B cell (primary cell): Measurements from ENCODE around the gene FFAR2. TPM values are rescaled to one million over a fixed set of nuclear protein-coding genes. Genes with fewer than 3 reads are reported as not detected.
A peak's percentile ranks its signal among the peaks of the same experiment; 100 is the strongest.

Source experiments
- ATAC-seq: fragments of 200-7000 bp; cut with Tn5 transposase; one replicate; pipeline ENCODE4 v1.10.0; 2021; ENCODE audit warnings: low read depth, mild to moderate bottlenecking, moderate number of reproducible peaks, moderate library complexity
- CTCF ChIA-PET: fragments of 350-600 bp; sonication (Branson Sonifier 250); formaldehyde crosslinking; loops from one replicate; lab custom pipeline; 2021; ENCODE audit warnings: antibody characterized with exemption, inconsistent platforms; lab: Charles Lee
- POLR2A ChIA-PET: fragments of 350-600 bp; sonication (Branson Sonifier 250); formaldehyde crosslinking; loops from one replicate; lab custom pipeline; 2021; ENCODE audit warnings: antibody characterized with exemption; lab: Charles Lee
- DNase-seq: peaks from one replicate; pipeline ENCODE4 v3.0.0; 2013
- H2AFZ ChIP-seq: 2 replicates; pipeline ENCODE4 v1.6.1; 2012; ENCODE audit warnings: mild to moderate bottlenecking, low read depth, low read length; ENCODE audit not compliant: insufficient read depth, poor library complexity, severe bottlenecking
- H3K27ac ChIP-seq, 2 donors: 1 replicate in 1 of 2; 2 replicates in 1 of 2; pipeline ENCODE4 v1.5.1; 2012 to 2013; ENCODE audit warnings: low read length in 2 of 2, mild to moderate bottlenecking in 2 of 2, moderate library complexity in 1 of 2
- H3K27me3 ChIP-seq, 4 experiments: fragments of 200-600 bp in 1 of 4; sonication (generic) in 1 of 4; replicated peaks in 1 of 4; 1 replicate in 2 of 4; 2 replicates in 2 of 4; pipeline versions ENCODE4 v1.6.1 to v1.7.0; 2013 to 2016; ENCODE audit warnings: low read length in 3 of 4, mild to moderate bottlenecking in 2 of 4, mixed read lengths in 1 of 4, moderate library complexity in 1 of 4; ENCODE audit not compliant: insufficient read depth in 4 of 4, control insufficient read depth in 3 of 4; ENCODE audit errors: control extremely low read depth in 1 of 4
- H3K36me3 ChIP-seq, 2 experiments: replicated peaks in 1 of 2; 1 replicate in 1 of 2; 2 replicates in 1 of 2; pipeline versions ENCODE4 v1.6.1 to v1.7.1; 2013; ENCODE audit warnings: low read length in 1 of 2; ENCODE audit not compliant: insufficient read depth in 2 of 2, control insufficient read depth in 1 of 2; ENCODE audit errors: control extremely low read depth in 1 of 2, extremely low read depth in 1 of 2
- H3K4me1 ChIP-seq, 2 donors: fragments of 200-600 bp in 1 of 2; sonication (generic) in 1 of 2; 1 replicate in 1 of 2; 2 replicates in 1 of 2; pipeline versions ENCODE4 v1.5.1 to v1.6.1; 2013 to 2017; ENCODE audit warnings: low read length in 2 of 2; ENCODE audit not compliant: control insufficient read depth in 2 of 2, insufficient read depth in 2 of 2
- H3K4me2 ChIP-seq: replicated peaks from 2 replicates; pipeline ENCODE3; 2012; ENCODE audit warnings: mild to moderate bottlenecking, low read depth, low read length; ENCODE audit not compliant: poor library complexity, severe bottlenecking
- H3K4me3 ChIP-seq, 5 experiments: fragments of 200-600 bp in 1 of 5; sonication (generic) in 1 of 5; 1 replicate in 3 of 5; 2 replicates in 2 of 5; pipeline versions ENCODE4 v1.5.1 to v1.7.0; 2011 to 2016; ENCODE audit warnings: low read length in 4 of 5, mild to moderate bottlenecking in 4 of 5, low read depth in 2 of 5, control low read depth in 1 of 5, moderate library complexity in 1 of 5; ENCODE audit not compliant: insufficient read depth in 1 of 5; ENCODE audit errors: control extremely low read depth in 1 of 5, extremely low read depth in 1 of 5
- H3K79me2 ChIP-seq: fragments of 200-600 bp; sonication (generic); one replicate; pipeline ENCODE4 v1.6.0; 2016; ENCODE audit warnings: low read length; ENCODE audit not compliant: control insufficient read depth, insufficient read depth
- H3K9ac ChIP-seq: fragments of 200-600 bp; sonication (generic); 2 replicates; pipeline ENCODE4 v1.6.1; 2017; ENCODE audit warnings: mild to moderate bottlenecking, low read length, moderate library complexity
- H3K9me3 ChIP-seq, 3 donors: one replicate each; pipeline versions ENCODE4 v1.6.1 to v1.7.1; 2013; ENCODE audit warnings: low read length in 2 of 3; ENCODE audit not compliant: control insufficient read depth in 2 of 3, insufficient read depth in 1 of 3; ENCODE audit errors: control extremely low read depth in 1 of 3
- H4K20me1 ChIP-seq: 2 replicates; pipeline ENCODE4 v1.6.0; 2012; ENCODE audit warnings: mild to moderate bottlenecking, low read length; ENCODE audit not compliant: insufficient read depth, control insufficient read depth, poor library complexity, severe bottlenecking
- H3K27ac Mint-ChIP-seq: one replicate; pipeline ENCODE4 v1.8.0; 2021; ENCODE audit warnings: mixed read lengths
- H3K27me3 Mint-ChIP-seq: one replicate; pipeline ENCODE4 v1.8.0; 2021; ENCODE audit warnings: mixed read lengths
- H3K4me1 Mint-ChIP-seq: one replicate; pipeline ENCODE4 v1.8.0; 2021; ENCODE audit warnings: mixed read lengths
- H3K4me3 Mint-ChIP-seq: one replicate; pipeline ENCODE4 v1.8.0; 2021; ENCODE audit warnings: mixed read lengths
- H3K9me3 Mint-ChIP-seq: one replicate; pipeline ENCODE4 v1.8.0; 2022; ENCODE audit warnings: mixed read lengths; ENCODE audit not compliant: insufficient read depth
- EZH2 ChIP-seq: IDR thresholded peaks from 2 replicates; pipeline ENCODE4 v1.6.1; 2012; ENCODE audit warnings: borderline replicate concordance, low read depth, mild to moderate bottlenecking, moderate library complexity, low read length; ENCODE audit not compliant: insufficient read depth, poor library complexity, severe bottlenecking
- WGBS: methylation state at CpG from one replicate; pipeline ENCODE4 v1.1.5; 2013; ENCODE audit warnings: missing lambda C conversion rate; ENCODE audit not compliant: insufficient coverage; 5-methylcytosine and 5-hydroxymethylcytosine counted together
- intact Hi-C: fragments of 100-400 bp; cut with micrococcal nuclease; formaldehyde crosslinking; loops from one replicate; pipeline ENCODE4 v1.10.0; 2022
- polyA plus RNA-seq: library from polyadenylated mRNA; depleted of rRNA; stranded (reverse); fragments of >200 nt; gene quantifications from 2 replicates; pipeline ENCODE4 v1.2.3, GENCODE V29; 2012
- total RNA-seq, 2 donors: library from RNA; stranded (reverse); fragments of 120-200 nt in 1 of 2; gene quantifications; 1 replicate in 1 of 2; 2 replicates in 1 of 2; pipeline versions ENCODE4 v1.2.3 to v1.2.4, GENCODE V29; 2013 to 2022
- TF ChIP-seq, protein P1 (sequence below): fragments of 200-600 bp; IDR thresholded peaks from one replicate; pipeline ENCODE4 v1.8.0; 2022; ENCODE audit warnings: antibody characterized with exemption, mild to moderate bottlenecking

Gene FFAR2
- total and polyA plus RNA-seq, 2 donors (not counting 1 experiment from before 2014, with no cell fraction given): 0.31 TPM; not detected in 1

DNA sequence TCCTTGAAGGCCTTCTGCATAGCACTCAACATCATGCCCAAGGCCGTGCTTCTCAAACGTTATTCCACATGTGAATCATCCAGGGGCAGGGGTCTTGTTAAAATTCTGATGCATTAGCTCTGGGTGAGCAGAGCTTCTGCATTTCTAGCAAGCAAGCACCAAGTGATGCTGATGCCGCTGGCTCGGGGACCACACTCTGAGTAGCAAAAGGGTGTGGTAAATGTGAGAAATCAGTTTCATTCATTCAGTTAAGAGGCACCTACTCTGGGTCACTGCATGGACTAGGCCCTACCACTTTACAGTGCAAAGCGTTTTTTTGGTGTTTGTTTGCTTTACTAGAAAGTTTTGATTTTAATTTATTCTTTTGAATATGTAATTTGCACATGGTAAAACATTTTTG, 35.0 kb downstream of the FFAR2 start:
- no peak overlapping the region for H2AFZ ChIP-seq
- Mint-ChIP-seq H3K9me3 (no peaks in the 10 kb centered on the region), H3K27ac (no peak overlapping the region), H3K4me1 (peaks cover 14% of the 10 kb centered on the region), H3K27me3 (no peaks in the 10 kb centered on the region), H3K4me3 (no peak overlapping the region)
- no peaks in the 10 kb centered on the region for H3K36me3 ChIP-seq
- 79% methylated on average over 4 of the region's 5 CpGs for WGBS
- TF ChIP-seq EZH2: no peak
- TF ChIP-seq, protein P1, sequence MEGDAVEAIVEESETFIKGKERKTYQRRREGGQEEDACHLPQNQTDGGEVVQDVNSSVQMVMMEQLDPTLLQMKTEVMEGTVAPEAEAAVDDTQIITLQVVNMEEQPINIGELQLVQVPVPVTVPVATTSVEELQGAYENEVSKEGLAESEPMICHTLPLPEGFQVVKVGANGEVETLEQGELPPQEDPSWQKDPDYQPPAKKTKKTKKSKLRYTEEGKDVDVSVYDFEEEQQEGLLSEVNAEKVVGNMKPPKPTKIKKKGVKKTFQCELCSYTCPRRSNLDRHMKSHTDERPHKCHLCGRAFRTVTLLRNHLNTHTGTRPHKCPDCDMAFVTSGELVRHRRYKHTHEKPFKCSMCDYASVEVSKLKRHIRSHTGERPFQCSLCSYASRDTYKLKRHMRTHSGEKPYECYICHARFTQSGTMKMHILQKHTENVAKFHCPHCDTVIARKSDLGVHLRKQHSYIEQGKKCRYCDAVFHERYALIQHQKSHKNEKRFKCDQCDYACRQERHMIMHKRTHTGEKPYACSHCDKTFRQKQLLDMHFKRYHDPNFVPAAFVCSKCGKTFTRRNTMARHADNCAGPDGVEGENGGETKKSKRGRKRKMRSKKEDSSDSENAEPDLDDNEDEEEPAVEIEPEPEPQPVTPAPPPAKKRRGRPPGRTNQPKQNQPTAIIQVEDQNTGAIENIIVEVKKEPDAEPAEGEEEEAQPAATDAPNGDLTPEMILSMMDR: no peak
- no peak overlapping the region for H3K4me3 ChIP-seq
- intact Hi-C loops: no loop called here
- H3K9ac ChIP-seq: no peak overlapping the region
- DNase-seq (no peak), ATAC-seq (no peak)
- H3K27ac ChIP-seq: no peak overlapping the region
- no peaks in the 10 kb centered on the region for H3K79me2 ChIP-seq
- no peaks in the 10 kb centered on the region for H4K20me1 ChIP-seq
- H3K4me2 ChIP-seq: no peak overlapping the region
- H3K27me3 ChIP-seq: no peaks in the 10 kb centered on the region
- POLR2A ChIA-PET: no interaction called here
- H3K4me1 ChIP-seq: peaks cover 19 to 20% of the 10 kb centered on the region in 2 donors
- CTCF ChIA-PET: no interaction called here
- no peaks in the 10 kb centered on the region for H3K9me3 ChIP-seq

DNA sequence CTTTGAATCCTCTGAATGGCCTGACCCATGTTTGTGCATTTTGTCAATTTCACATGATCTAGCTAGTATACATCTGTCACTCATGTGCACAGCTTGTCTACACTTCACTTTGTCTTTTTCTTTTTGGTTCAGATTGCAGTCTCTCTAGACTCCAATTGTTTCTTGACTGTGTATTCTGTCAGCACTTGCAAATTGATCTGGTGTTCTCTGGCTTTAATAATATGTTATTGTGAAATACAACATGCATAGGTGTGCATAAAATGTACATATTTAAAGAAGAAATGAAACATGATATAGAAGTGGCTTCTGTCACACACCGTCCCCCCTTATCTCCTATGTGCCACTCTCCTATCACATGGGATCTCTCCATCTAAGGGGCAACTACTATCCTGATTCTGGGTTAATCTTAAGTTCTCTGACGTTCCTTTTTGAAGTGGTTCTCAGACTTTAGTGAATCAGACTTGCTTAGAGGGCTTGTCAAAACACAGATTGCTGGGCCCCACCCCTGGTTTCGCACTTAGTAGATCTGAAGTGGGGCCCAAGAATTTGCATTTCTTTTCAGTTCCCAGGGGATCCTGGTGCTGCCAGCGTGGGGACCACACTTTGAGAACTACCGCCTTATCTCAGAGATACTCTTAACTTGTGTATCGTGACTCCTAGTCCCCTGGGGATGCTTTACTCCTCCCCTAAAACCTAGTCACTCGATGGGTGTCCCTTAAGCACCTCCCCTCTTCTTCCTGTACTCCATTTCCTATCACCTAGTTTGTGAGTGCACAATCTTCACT, 36.4 kb downstream of the FFAR2 start:
- H3K27ac Mint-ChIP-seq: no peak overlapping the region
- no peak for TF ChIP-seq EZH2
- TF ChIP-seq, protein P1: no peak
- WGBS: 4% methylated on average over 6 of the region's 7 CpGs
- Histone ChIP-seq H3K4me2 (peak overlapping the region; percentile 59), H3K27ac (no peak overlapping the region), H3K36me3 (no peaks in the 10 kb centered on the region), H3K79me2 (no peaks in the 10 kb centered on the region), H3K9me3 (no peaks in the 10 kb centered on the region), H2AFZ (peak overlapping the region; percentile 55), H3K9ac (no peak overlapping the region), H3K4me1 (peaks cover 19 to 20% of the 10 kb centered on the region in 2 donors), H3K4me3 (peak overlapping the region in 2 of 5 experiments; percentile 2 to 18), H3K27me3 (no peaks in the 10 kb centered on the region), H4K20me1 (no peaks in the 10 kb centered on the region)
- intact Hi-C loops: no loop called here
- no peaks in the 10 kb centered on the region for H3K9me3 Mint-ChIP-seq
- peak overlapping the region; percentile 56 for H3K4me3 Mint-ChIP-seq
- H3K27me3 Mint-ChIP-seq: no peaks in the 10 kb centered on the region
- DNase-seq: peak; percentile 82
- ChIA-PET CTCF (interaction anchor here (0.9 to 1.5 kb wide), 2 partner anchors 11 to 67 kb away, joined by 3 to 6 read pairs; no protein-coding TSS in a partner anchor), POLR2A (interaction anchor here (0.6 kb wide), 1 partner anchor 224 kb away, joined by 3 read pairs; no protein-coding TSS in a partner anchor)
- peak; percentile 98 for ATAC-seq
- peaks cover 14% of the 10 kb centered on the region for H3K4me1 Mint-ChIP-seq
